ENCODE data around the gene CALML6.

Gene CALML6

GRCh38 chr1:1947493-1947892 is 32.4 kb downstream of the CALML6 start:
- DNase-seq (ENCODE audit: low read depth, low spot score) = no peak
- no peak overlapping the region for H3K4me3 ChIP-seq
- H3K27ac ChIP-seq = no peak overlapping the region
- H3K36me3 ChIP-seq (ENCODE audit: insufficient read depth, low read length) = no peaks in the 10 kb centered on the region
- H3K9me3 ChIP-seq (ENCODE audit: low read depth, low read length) = no peaks in the 10 kb centered on the region
- TF ChIP-seq FOXP2 (optimal IDR thresholded peaks at IDR 0.05; ENCODE audit: control extremely low read depth, extremely low read length, insufficient read depth) = no peak
- TF ChIP-seq EZH2 (IDR thresholded peaks at IDR 0.05) = no peak
- no peak for TF ChIP-seq POLR2AphosphoS5 (IDR thresholded peaks at IDR 0.05; ENCODE audit: borderline replicate concordance, low read depth, low read length)
- H3K9ac ChIP-seq (ENCODE audit: insufficient read length) = no peak overlapping the region

GRCh38 chr1:1948783-1949182 is 33.7 kb downstream of the CALML6 start:
- TF ChIP-seq FOXP2 (optimal IDR thresholded peaks at IDR 0.05; ENCODE audit: control extremely low read depth, extremely low read length, insufficient read depth) (no peak), POLR2AphosphoS5 (IDR thresholded peaks at IDR 0.05; ENCODE audit: borderline replicate concordance, low read depth, low read length) (no peak), EZH2 (IDR thresholded peaks at IDR 0.05) (no peak)
- H3K4me3 ChIP-seq = no peak overlapping the region
- no peak for DNase-seq (ENCODE audit: low read depth, low spot score)

GRCh38 chr1:1950940-1951339 is 35.9 kb downstream of the CALML6 start:
- Histone ChIP-seq H3K9me3 (ENCODE audit: low read depth, low read length) (no peaks in the 10 kb centered on the region), H3K36me3 (ENCODE audit: insufficient read depth, low read length) (no peaks in the 10 kb centered on the region), H3K9ac (ENCODE audit: insufficient read length) (no peak overlapping the region), H3K27ac (no peak overlapping the region), H3K4me3 (no peak overlapping the region)
- DNase-seq (ENCODE audit: low read depth, low spot score) = no peak
- TF ChIP-seq POLR2AphosphoS5 (IDR thresholded peaks at IDR 0.05; ENCODE audit: borderline replicate concordance, low read depth, low read length) (no peak), FOXP2 (optimal IDR thresholded peaks at IDR 0.05; ENCODE audit: control extremely low read depth, extremely low read length, insufficient read depth) (no peak), EZH2 (IDR thresholded peaks at IDR 0.05) (no peak)

More at GRCh38 chr1:1948783-1949182, 33.7 kb downstream of the CALML6 start:
- no peak overlapping the region for H3K27ac ChIP-seq
- no peak overlapping the region for H3K9ac ChIP-seq (ENCODE audit: insufficient read length)
- no peaks in the 10 kb centered on the region for H3K9me3 ChIP-seq (ENCODE audit: low read depth, low read length)
- no peaks in the 10 kb centered on the region for H3K36me3 ChIP-seq (ENCODE audit: insufficient read depth, low read length)

- Histone ChIP-seq H3K4me3 (no peak overlapping the region), H3K9ac (ENCODE audit: insufficient read length) (no peak overlapping the region), H3K9me3 (ENCODE audit: low read depth, low read length) (no peaks in the 10 kb centered on the region), H3K36me3 (ENCODE audit: insufficient read depth, low read length) (no peaks in the 10 kb centered on the region), H3K27ac (no peak overlapping the region)
- no peak for TF ChIP-seq FOXP2 (optimal IDR thresholded peaks at IDR 0.05; ENCODE audit: control extremely low read depth, extremely low read length, insufficient read depth)
- no peak for TF ChIP-seq EZH2 (IDR thresholded peaks at IDR 0.05)
- no peak for TF ChIP-seq POLR2AphosphoS5 (IDR thresholded peaks at IDR 0.05; ENCODE audit: borderline replicate concordance, low read depth, low read length)
- no peak for DNase-seq (ENCODE audit: low read depth, low spot score)
These were observed 39.0 kb downstream of the CALML6 start for GRCh38 chr1:1954015-1954414.

- DNase-seq (ENCODE audit: low read depth, low spot score) = no peak
- H3K9me3 ChIP-seq (ENCODE audit: low read depth, low read length) = no peaks in the 10 kb centered on the region
- no peak overlapping the region for H3K9ac ChIP-seq (ENCODE audit: insufficient read length)
- no peak overlapping the region for H3K27ac ChIP-seq
- H3K36me3 ChIP-seq (ENCODE audit: insufficient read depth, low read length) = no peaks in the 10 kb centered on the region
- H3K4me3 ChIP-seq = no peak overlapping the region
- TF ChIP-seq FOXP2 (optimal IDR thresholded peaks at IDR 0.05; ENCODE audit: control extremely low read depth, extremely low read length, insufficient read depth) (no peak), EZH2 (IDR thresholded peaks at IDR 0.05) (no peak), POLR2AphosphoS5 (IDR thresholded peaks at IDR 0.05; ENCODE audit: borderline replicate concordance, low read depth, low read length) (no peak)
These were observed 39.9 kb downstream of the CALML6 start for GRCh38 chr1:1954831-1955441.

- Histone ChIP-seq H3K4me3 (no peak overlapping the region), H3K27ac (no peak overlapping the region), H3K9me3 (ENCODE audit: low read depth, low read length) (no peaks in the 10 kb centered on the region), H3K9ac (ENCODE audit: insufficient read length) (no peak overlapping the region), H3K36me3 (ENCODE audit: insufficient read depth, low read length) (no peaks in the 10 kb centered on the region)
- DNase-seq (ENCODE audit: low read depth, low spot score) = no peak
- TF ChIP-seq EZH2 (IDR thresholded peaks at IDR 0.05) (no peak), FOXP2 (optimal IDR thresholded peaks at IDR 0.05; ENCODE audit: control extremely low read depth, extremely low read length, insufficient read depth) (no peak), POLR2AphosphoS5 (IDR thresholded peaks at IDR 0.05; ENCODE audit: borderline replicate concordance, low read depth, low read length) (no peak)
These were observed 40.6 kb downstream of the CALML6 start for GRCh38 chr1:1955621-1956094.

GRCh38 chr1:1956101-1956500 is 41.0 kb downstream of the CALML6 start:
- DNase-seq (ENCODE audit: low read depth, low spot score) = no peak
- no peaks in the 10 kb centered on the region for H3K36me3 ChIP-seq (ENCODE audit: insufficient read depth, low read length)
- H3K27ac ChIP-seq = no peak overlapping the region
- TF ChIP-seq EZH2 (IDR thresholded peaks at IDR 0.05) (no peak), FOXP2 (optimal IDR thresholded peaks at IDR 0.05; ENCODE audit: control extremely low read depth, extremely low read length, insufficient read depth) (no peak), POLR2AphosphoS5 (IDR thresholded peaks at IDR 0.05; ENCODE audit: borderline replicate concordance, low read depth, low read length) (no peak)
- H3K9ac ChIP-seq (ENCODE audit: insufficient read length) = no peak overlapping the region
- H3K9me3 ChIP-seq (ENCODE audit: low read depth, low read length) = no peaks in the 10 kb centered on the region
- H3K4me3 ChIP-seq = no peak overlapping the region

- H3K9ac ChIP-seq (ENCODE audit: insufficient read length) = no peak overlapping the region
- H3K9me3 ChIP-seq (ENCODE audit: low read depth, low read length) = no peaks in the 10 kb centered on the region
- no peak overlapping the region for H3K4me3 ChIP-seq
- H3K27ac ChIP-seq = no peak overlapping the region
- H3K36me3 ChIP-seq (ENCODE audit: insufficient read depth, low read length) = no peaks in the 10 kb centered on the region
- TF ChIP-seq FOXP2 (optimal IDR thresholded peaks at IDR 0.05; ENCODE audit: control extremely low read depth, extremely low read length, insufficient read depth) (no peak), POLR2AphosphoS5 (IDR thresholded peaks at IDR 0.05; ENCODE audit: borderline replicate concordance, low read depth, low read length) (no peak), EZH2 (IDR thresholded peaks at IDR 0.05) (no peak)
- DNase-seq (ENCODE audit: low read depth, low spot score) = no peak
These were observed 41.8 kb downstream of the CALML6 start for GRCh38 chr1:1956586-1957532.

All from SK-N-MC (cell line).